C4-2B (cell line): ENCODE data around the gene ZSCAN1.

Experiments
- CTCF ChIP-seq: fragments of 450-650 bp; conservative IDR thresholded peaks from 2 replicates; pipeline ENCODE4 v1.5.1; 2017; ENCODE audit warnings: mild to moderate bottlenecking
- ZFX ChIP-seq: fragments of 450-650 bp; IDR thresholded peaks from 2 replicates; pipeline ENCODE4 v1.6.1; 2017

GRCh38 chr19:58007285-58007684, 26.5 kb upstream of the ZSCAN1 start:
- TF ChIP-seq CTCF = no peak
- no peak for TF ChIP-seq ZFX
